Small intestine (tissue), 7 donors: ENCODE data around the gene TSPOAP1. TPM values are rescaled to one million over a fixed set of nuclear protein-coding genes. Genes with fewer than 3 reads are reported as not detected.
A peak's percentile ranks its signal among the peaks of the same experiment; 100 is the strongest.

ENCODE experiments used
- DNase-seq, 2 donors: peaks; one replicate each; pipeline versions ENCODE4 v3.0.0 to v3.0.0-alpha.2; 2013
- FAIRE-seq: peaks from 2 replicates; lab custom pipeline; 2012; peaks lifted over from hg19 to GRCh38; lab: Jason Lieb, UNC
- H3K27ac ChIP-seq, 3 donors: one replicate each; pipeline ENCODE4 v1.5.1; 2013; ENCODE audit warnings: low read length in 2 of 3, mild to moderate bottlenecking in 2 of 3, control low read depth in 1 of 3, inconsistent platforms in 1 of 3, low read depth in 1 of 3, moderate library complexity in 1 of 3
- H3K27me3 ChIP-seq, 3 donors: one replicate each; pipeline ENCODE4 v1.6.1; 2013; ENCODE audit warnings: low read length in 3 of 3, inconsistent platforms in 1 of 3; ENCODE audit not compliant: control insufficient read depth in 3 of 3, insufficient read depth in 3 of 3
- H3K36me3 ChIP-seq, 3 donors: one replicate each; pipeline ENCODE4 v1.6.1; 2013; ENCODE audit warnings: low read length in 3 of 3, inconsistent platforms in 1 of 3, low read depth in 1 of 3, mild to moderate bottlenecking in 1 of 3, moderate library complexity in 1 of 3; ENCODE audit not compliant: control insufficient read depth in 3 of 3, insufficient read depth in 2 of 3
- H3K4me1 ChIP-seq, 3 donors: one replicate each; pipeline ENCODE4 v1.6.1; 2013; ENCODE audit warnings: low read length in 2 of 3, inconsistent platforms in 1 of 3, low read depth in 1 of 3, mild to moderate bottlenecking in 1 of 3, moderate library complexity in 1 of 3; ENCODE audit not compliant: control insufficient read depth in 3 of 3, insufficient read depth in 2 of 3
- H3K4me3 ChIP-seq, 3 donors: one replicate each; pipeline ENCODE4 v1.5.1; 2013; ENCODE audit warnings: low read length in 3 of 3, control low read depth in 1 of 3, inconsistent platforms in 1 of 3, low read depth in 1 of 3, mild to moderate bottlenecking in 1 of 3, moderate library complexity in 1 of 3
- H3K9me3 ChIP-seq, 2 donors: one replicate each; pipeline ENCODE4 v1.6.1; 2013; ENCODE audit warnings: low read depth in 1 of 2, low read length in 1 of 2; ENCODE audit not compliant: control insufficient read depth in 2 of 2, insufficient read depth in 1 of 2
- WGBS, 3 donors: extraction: QIAGEN DNeasy Blood & Tissue Kit; methylation state at CpG; one replicate each; pipeline ENCODE4 v1.1.7; 2013; 5-methylcytosine and 5-hydroxymethylcytosine counted together
- polyA plus RNA-seq, 4 donors: library from polyadenylated mRNA; stranded (reverse) in 3 of 4; unstranded in 1 of 4; fragments of 200-250 nt in 3 of 4; fragments of 120-200 nt in 1 of 4; gene quantifications; one replicate each; pipeline versions ENCODE4 v1.2.1 to v1.2.3, GENCODE V29; 2013
- donor health status: healthy with polysubstance abuse.
- donor health status: control.
- donor health status: control.
- donor health status: Bipolar disorder and iron deficiency.
- donor health status: healthy.

The TSPOAP1 gene
- polyA plus RNA-seq, 4 donors = 0.89 to 10.9 (median 2.6) TPM

DNA sequence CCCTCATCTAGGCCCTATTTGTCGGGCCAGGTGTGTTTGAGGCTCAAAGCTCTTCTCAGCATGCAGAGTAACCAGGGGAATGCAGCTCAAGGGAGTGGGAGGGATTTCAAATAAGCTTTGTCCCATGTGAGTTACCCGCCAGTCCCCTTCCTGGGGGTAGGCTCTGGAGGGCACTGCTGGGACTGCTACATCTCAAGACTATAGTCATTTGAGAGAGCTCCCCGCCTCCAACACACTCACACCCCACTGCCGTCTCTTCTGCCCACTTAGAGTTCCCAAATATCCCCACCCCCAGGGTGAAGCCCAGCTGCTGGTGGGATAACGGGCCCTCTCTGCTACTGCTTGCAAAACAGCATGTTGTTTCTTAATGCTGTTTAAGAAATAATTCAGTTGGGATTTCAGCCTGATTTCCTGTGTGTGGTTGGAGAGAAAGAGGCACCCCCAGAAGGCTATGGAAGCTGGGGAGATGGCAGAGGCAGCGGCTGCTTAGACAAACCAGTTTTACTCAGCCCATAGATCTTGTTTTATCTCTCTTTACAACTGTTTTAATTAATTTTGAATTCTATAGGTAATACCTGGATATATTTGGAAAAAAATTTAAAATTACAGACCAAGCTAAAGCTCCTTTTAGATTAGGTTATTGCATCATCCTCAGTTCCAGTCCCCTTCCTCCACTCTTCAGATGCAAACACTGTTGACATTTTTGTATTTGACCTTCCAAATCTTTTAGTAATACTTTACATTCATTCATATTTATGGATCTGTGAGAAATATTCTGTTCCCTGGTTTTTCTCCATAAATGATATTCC, 43.8 kb downstream of the TSPOAP1 start:
- H3K27me3 ChIP-seq = peaks cover 0 to 36% (median 2%) of the 10 kb centered on the region in 3 donors
- DNase-seq = no peak
- FAIRE-seq = no peak
- WGBS, 3 donors = 51 to 75% (median 66%) methylated on average over 6 of the region's 6 CpGs
- H3K9me3 ChIP-seq = no peaks in the 10 kb centered on the region
- no peak overlapping the region for H3K27ac ChIP-seq
- H3K4me1 ChIP-seq = no peaks in the 10 kb centered on the region
- no peak overlapping the region for H3K4me3 ChIP-seq
- H3K36me3 ChIP-seq = no peaks in the 10 kb centered on the region

DNA sequence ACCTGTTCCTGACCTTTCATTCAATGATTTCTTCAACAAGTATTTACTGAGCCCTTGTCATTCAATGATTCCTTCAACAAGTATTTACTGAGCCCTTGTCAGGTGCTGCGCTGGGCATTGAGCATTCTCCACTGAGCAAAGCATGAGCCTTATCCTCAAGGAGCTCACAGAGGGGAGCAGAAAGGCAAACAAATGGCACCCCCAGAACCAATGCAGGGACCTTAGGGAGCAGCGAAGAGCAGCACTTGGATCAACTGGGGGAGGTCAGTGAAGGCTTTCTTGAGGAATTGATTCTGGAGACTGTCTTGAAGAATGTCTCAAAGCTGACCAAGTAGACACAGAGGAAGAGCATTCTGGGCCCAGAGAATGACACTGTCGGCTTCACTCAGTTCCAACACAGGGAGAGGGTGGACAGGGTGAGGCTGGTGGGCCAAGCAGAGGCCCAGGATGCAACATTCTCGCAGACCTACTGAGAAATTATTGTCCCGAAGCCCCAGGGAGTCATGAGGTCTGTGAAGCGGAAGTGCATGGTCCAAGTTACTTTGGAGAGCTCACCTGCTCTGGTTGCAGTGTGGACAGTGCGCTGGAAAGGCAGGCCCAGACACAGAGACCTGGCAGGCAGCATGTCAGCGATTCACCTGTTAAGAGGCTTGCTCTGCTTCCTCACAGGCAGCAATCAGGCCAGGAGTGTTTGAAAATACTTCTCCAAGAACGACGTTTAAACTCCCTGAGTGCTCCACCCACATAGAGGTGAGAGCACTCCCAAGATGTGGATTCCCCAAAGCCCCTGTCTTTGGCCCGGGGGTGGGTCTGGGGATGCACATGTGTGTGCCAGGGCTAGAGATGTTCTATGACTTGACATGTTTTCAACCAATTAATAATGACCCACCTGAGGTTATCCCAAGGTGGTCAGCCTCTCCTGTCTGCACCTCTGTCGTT, 44.7 kb downstream of the TSPOAP1 start:
- FAIRE-seq = no peak
- Histone ChIP-seq H3K27me3 (peaks cover 0 to 44% (median 4%) of the 10 kb centered on the region in 3 donors), H3K4me3 (no peak overlapping the region), H3K36me3 (no peaks in the 10 kb centered on the region), H3K27ac (no peak overlapping the region), H3K4me1 (peaks cover 0 to 5% (median 0%) of the 10 kb centered on the region in 3 donors), H3K9me3 (no peaks in the 10 kb centered on the region)
- 75 to 77% (median 75%) methylated on average over 12 of the region's 12 CpGs for WGBS, 3 donors
- no peak for DNase-seq

DNA sequence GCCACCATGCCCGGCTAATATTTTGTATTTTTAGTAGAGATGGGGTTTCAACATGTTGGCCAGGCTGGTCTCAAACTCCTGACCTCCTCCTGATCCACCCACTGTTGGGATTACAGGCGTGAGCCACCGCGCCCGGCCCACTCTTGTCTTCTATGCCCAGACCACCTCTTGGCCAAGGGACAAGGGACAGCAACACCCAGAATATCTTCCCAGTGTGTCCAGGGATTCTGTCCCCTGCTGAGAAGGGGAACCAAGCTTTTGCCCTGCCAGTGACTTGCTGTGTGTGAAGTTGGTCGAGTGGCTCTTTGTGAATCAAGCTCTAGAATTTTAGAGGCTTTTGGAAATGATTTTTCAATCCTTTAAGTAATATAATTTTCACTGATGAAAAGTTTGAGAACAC, 46.2 kb downstream of the TSPOAP1 start:
- H3K4me3 ChIP-seq = no peak overlapping the region
- H3K27ac ChIP-seq = no peak overlapping the region
- no peaks in the 10 kb centered on the region for H3K36me3 ChIP-seq
- 84 to 89% (median 87%) methylated on average over 6 of the region's 6 CpGs for WGBS, 3 donors
- peaks cover 0 to 5% (median 0%) of the 10 kb centered on the region in 3 donors for H3K4me1 ChIP-seq
- peaks cover 2 to 55% (median 4%) of the 10 kb centered on the region in 3 donors for H3K27me3 ChIP-seq
- DNase-seq = no peak
- FAIRE-seq = no peak
- no peaks in the 10 kb centered on the region for H3K9me3 ChIP-seq

DNA sequence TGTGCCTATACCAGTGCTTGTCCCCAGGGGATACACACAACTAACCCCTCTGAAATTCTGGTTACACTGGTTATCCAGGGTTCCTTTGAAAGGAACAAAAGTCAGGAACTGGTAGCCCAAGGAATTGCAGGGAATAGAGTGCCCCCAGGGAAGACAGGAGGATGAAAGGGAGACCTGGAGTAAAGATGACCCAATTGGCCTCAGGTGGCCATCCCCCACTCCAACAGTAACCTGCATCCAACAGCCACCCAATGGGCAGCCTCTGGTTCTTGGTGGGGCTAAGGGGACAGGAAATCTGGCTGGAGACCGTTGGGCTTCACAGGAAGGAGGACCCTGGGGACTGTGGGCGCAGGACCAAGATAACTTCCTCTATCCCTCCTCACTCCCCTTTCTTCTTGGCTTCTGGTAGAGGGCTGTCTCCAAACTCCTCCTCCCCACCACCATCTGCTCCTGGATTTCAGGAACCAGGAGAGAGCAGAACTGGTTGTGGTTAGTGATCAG, 47.0 kb downstream of the TSPOAP1 start:
- WGBS, 3 donors = 36 to 55% (median 44%) methylated on average over 2 of the region's 2 CpGs
- H3K36me3 ChIP-seq = no peaks in the 10 kb centered on the region
- no peak overlapping the region for H3K4me3 ChIP-seq
- no peaks in the 10 kb centered on the region for H3K9me3 ChIP-seq
- FAIRE-seq = no peak
- no peak overlapping the region for H3K27ac ChIP-seq
- DNase-seq = no peak
- peaks cover 2 to 55% (median 4%) of the 10 kb centered on the region in 3 donors for H3K27me3 ChIP-seq
- H3K4me1 ChIP-seq = peaks cover 0 to 5% (median 0%) of the 10 kb centered on the region in 3 donors

DNA sequence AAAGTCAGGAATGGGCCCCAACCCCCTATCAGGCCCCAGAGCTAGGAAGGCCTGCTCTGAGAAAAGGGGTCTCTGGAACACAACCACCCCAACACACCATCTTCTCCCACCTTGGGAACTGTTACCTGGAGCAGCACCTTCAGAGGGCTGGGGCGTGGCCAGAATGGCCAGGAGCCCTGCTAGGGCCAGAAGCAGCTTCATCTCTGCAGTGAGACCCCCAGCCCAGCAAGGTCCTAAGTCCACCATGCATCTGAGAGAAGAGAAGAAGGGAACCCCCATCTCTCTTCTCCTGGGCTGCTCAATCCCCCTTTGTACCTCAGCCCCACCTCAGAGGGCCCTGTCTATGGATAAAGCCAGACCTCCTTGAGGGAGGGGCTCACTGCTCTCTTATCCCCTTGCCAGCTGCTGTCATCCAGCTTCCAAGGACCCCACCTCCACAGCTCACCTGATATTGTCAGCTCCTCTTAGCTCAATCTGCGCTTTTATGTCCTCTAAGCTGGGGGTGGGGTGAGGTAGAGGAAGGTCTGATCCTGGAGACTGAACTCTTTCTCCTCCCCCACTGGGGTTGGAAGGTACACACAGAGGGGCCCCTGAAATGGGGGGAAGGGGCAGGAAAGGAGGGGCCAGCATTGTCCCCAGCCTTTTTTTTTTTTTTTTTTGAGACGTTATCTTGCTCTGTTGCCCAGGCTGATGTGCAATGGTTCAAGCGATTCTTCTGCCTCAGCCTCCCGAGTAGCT, 47.9 kb downstream of the TSPOAP1 start, which contains the start of gene MPO:
TSS of gene MPO (minus strand) at position 456 of the 738 bp plus-strand sequence. CDS start at position 279, 177 bp downstream.
- Histone ChIP-seq H3K36me3 (no peaks in the 10 kb centered on the region), H3K27me3 (peaks cover 2 to 55% (median 4%) of the 10 kb centered on the region in 3 donors), H3K4me1 (peaks cover 0 to 5% (median 0%) of the 10 kb centered on the region in 3 donors), H3K9me3 (no peaks in the 10 kb centered on the region), H3K27ac (no peak within 1 kb of the TSS), H3K4me3 (no peak within 1 kb of the TSS)
- 80 to 92% (median 88%) methylated on average over 4 to 5 of the region's 5 CpGs for WGBS, 3 donors
- DNase-seq (no peak), FAIRE-seq (no peak)

DNA sequence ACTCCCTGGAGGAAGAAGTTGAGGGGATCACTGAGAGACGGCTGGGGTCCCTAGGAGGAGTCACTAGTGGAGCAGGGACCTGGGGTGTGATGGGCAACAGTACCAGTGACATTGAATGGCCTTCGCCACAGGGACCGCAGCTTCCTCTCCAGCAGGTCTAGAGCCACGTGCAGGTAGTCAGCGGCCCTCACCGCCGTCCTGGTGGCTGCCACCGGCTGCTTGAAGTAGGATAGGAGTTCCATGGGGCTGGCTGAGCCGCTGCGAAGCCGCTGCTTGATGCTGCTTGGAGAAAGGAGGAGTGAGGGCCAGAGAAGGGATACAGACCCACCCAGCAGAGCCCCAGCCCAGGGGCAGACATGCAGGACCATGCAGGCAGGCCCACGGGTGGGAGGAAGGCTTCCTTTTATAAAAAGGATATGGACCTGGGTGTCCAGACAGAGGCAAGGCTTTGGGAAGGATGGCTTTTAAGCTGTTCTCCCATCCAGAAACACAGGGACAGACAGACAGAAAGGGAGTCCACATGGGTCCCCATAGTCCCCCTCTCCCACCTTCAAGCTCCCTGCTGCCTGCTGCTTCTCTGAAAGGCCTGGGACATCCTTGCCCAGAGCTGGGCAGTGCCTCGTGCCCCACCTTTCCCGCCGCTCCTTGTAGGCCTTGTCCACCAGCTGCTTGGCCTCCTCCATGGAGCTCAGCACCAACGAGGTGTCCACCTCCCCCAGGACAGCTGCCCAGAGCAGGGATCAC, 48.7 kb downstream of the TSPOAP1 start:
- Histone ChIP-seq H3K27ac (no peak overlapping the region), H3K9me3 (no peaks in the 10 kb centered on the region), H3K36me3 (no peaks in the 10 kb centered on the region), H3K27me3 (peaks cover 2 to 55% (median 4%) of the 10 kb centered on the region in 3 donors), H3K4me3 (no peak overlapping the region), H3K4me1 (peaks cover 0 to 5% (median 0%) of the 10 kb centered on the region in 3 donors)
- FAIRE-seq (no peak), DNase-seq (no peak)
- 70 to 73% (median 72%) methylated on average over 16 of the region's 16 CpGs for WGBS, 3 donors

DNA sequence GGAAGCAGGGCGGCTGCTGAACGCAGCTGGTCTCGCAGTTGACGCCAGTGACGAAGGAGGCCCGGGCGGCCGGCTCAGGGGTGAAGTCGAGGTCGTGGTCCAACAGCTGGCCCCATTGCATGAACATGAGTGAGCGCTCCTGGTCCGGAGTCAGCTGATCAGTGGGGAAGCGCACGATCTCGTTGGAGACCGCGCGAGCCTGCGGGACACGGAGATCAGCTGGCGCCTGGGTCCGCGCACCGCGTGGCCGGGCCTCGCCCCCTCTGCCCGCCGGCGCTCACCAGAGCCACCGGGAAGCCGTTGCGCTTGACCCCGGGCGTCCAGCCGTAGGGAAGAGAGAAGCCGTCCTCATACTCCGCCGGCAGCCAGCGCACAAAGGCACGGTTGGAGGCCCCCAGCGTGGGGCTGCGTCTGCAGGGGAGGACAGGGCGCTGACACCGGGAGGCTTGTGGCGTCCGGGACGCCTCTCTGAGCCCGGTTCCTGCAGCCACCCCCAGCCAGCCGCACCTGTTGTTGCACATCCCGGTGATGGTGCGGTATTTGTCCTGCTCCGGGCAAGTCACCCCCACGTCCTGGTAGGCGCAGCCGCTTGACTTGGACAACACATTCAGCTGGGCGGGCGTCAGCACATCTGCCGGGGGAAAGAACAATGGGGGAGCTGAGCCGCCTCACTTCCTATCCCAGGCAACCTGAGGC, 49.4 kb downstream of the TSPOAP1 start:
- Histone ChIP-seq H3K27ac (no peak overlapping the region), H3K27me3 (peaks cover 2 to 51% (median 4%) of the 10 kb centered on the region in 3 donors), H3K36me3 (no peaks in the 10 kb centered on the region), H3K4me1 (peaks cover 0 to 5% (median 0%) of the 10 kb centered on the region in 3 donors), H3K4me3 (peak overlapping the region in 1 of 3 donors; percentile 15), H3K9me3 (no peaks in the 10 kb centered on the region)
- FAIRE-seq (no peak), DNase-seq (peak; percentile 4 to 67)
- WGBS, 3 donors = 17 to 29% (median 21%) methylated on average over 35 to 60 of the region's 60 CpGs
